Natural killer cell (primary cell): ENCODE measurements around the gene UMPS. TPM values are rescaled to one million over a fixed set of nuclear protein-coding genes. Genes with fewer than 3 reads are reported as not detected.

ENCODE experiments used
- ATAC-seq, 3 donors: fragments of 150-1000 bp in 2 of 3; fragments of 200-7000 bp in 1 of 3; cut with Tn5 transposase; 1 replicate in 1 of 3; 2 replicates in 2 of 3; pipeline ENCODE4 v1.10.0; 2021; ENCODE audit warnings: mild to moderate bottlenecking in 2 of 3, moderate library complexity in 2 of 3
- DNase-seq, 2 donors: peaks; one replicate each; pipeline versions ENCODE4 v3.0.0 to v3.0.0-alpha.2; 2013 to 2021; ENCODE audit warnings: mixed read lengths in 1 of 2
- H3K27ac ChIP-seq: one replicate; pipeline ENCODE4 v1.5.1; 2013; ENCODE audit warnings: mild to moderate bottlenecking, low read length
- H3K27me3 ChIP-seq: one replicate; pipeline ENCODE4 v1.6.1; 2013; ENCODE audit warnings: low read length; ENCODE audit not compliant: control insufficient read depth, insufficient read depth
- H3K36me3 ChIP-seq: one replicate; pipeline ENCODE4 v1.6.1; 2013; ENCODE audit warnings: low read length; ENCODE audit not compliant: control insufficient read depth, insufficient read depth
- H3K4me1 ChIP-seq: one replicate; pipeline ENCODE4 v1.6.1; 2013; ENCODE audit warnings: low read length; ENCODE audit not compliant: control insufficient read depth, insufficient read depth
- H3K4me3 ChIP-seq: one replicate; pipeline ENCODE4 v1.5.1; 2013; ENCODE audit warnings: low read length
- H3K9me3 ChIP-seq: one replicate; pipeline ENCODE4 v1.6.1; 2013; ENCODE audit warnings: low read length; ENCODE audit not compliant: control insufficient read depth, insufficient read depth
- H3K27ac Mint-ChIP-seq, 2 donors: one replicate each; pipeline ENCODE4 v1.8.0; 2022; ENCODE audit warnings: mild to moderate bottlenecking in 2 of 2, mixed read lengths in 2 of 2, moderate library complexity in 1 of 2
- H3K27me3 Mint-ChIP-seq, 2 donors: one replicate each; pipeline ENCODE4 v1.8.0; 2022; ENCODE audit warnings: low read depth in 2 of 2, mixed read lengths in 2 of 2
- H3K36me3 Mint-ChIP-seq: one replicate; pipeline ENCODE4 v1.8.0; 2022; ENCODE audit warnings: mixed read lengths
- H3K4me1 Mint-ChIP-seq, 2 donors: one replicate each; pipeline ENCODE4 v1.8.0; 2022; ENCODE audit warnings: mixed read lengths in 2 of 2
- H3K4me3 Mint-ChIP-seq: one replicate; pipeline ENCODE4 v1.8.0; 2022; ENCODE audit warnings: mild to moderate bottlenecking, moderate library complexity, mixed read lengths
- H3K9me3 Mint-ChIP-seq, 2 donors: one replicate each; pipeline ENCODE4 v1.8.0; 2022; ENCODE audit warnings: mixed read lengths in 2 of 2
- CTCF ChIP-seq: fragments of 200-600 bp; IDR thresholded peaks from one replicate; pipeline ENCODE4 v1.8.0; 2022; ENCODE audit warnings: antibody characterized with exemption
- WGBS: methylation state at CpG from one replicate; pipeline ENCODE4 v1.1.7; 2013; ENCODE audit warnings: missing lambda C conversion rate; ENCODE audit not compliant: insufficient coverage; 5-methylcytosine and 5-hydroxymethylcytosine counted together
- intact Hi-C: fragments of 100-400 bp; cut with micrococcal nuclease; formaldehyde crosslinking; loops from one replicate; pipeline ENCODE4 v1.14.2; 2022
- total RNA-seq, 4 donors: library from RNA; stranded (reverse); fragments of 120-200 nt in 1 of 4; gene quantifications; one replicate each; pipeline versions ENCODE4 v1.2.3 to v1.2.4, GENCODE V29; 2013 to 2022

UMPS gene
- total RNA-seq, 3 donors from 2014 or later (not counting 1 experiment from before 2014, with no cell fraction given), result 9.1 to 21.2 (median 12.2) TPM

GRCh38 chr3:124764746-124765145, 34.5 kb downstream of the UMPS start:
- Histone ChIP-seq H3K4me1 (peaks cover 7% of the 10 kb centered on the region), H3K9me3 (no peaks in the 10 kb centered on the region), H3K36me3 (no peaks in the 10 kb centered on the region), H3K27ac (no peak overlapping the region), H3K4me3 (no peak overlapping the region), H3K27me3 (no peaks in the 10 kb centered on the region)
- no peak for TF ChIP-seq CTCF
- DNase-seq (no peak), ATAC-seq (no peak)
- intact Hi-C loops, result loop anchor here (10.0 kb wide), 1 partner anchor 670 kb away; no protein-coding TSS in a partner anchor
- 68% methylated on average over 5 of the region's 5 CpGs for WGBS
- Mint-ChIP-seq H3K27ac (no peak overlapping the region), H3K27me3 (peaks cover 0 to 6% of the 10 kb centered on the region in 2 donors), H3K4me3 (no peak overlapping the region), H3K9me3 (no peaks in the 10 kb centered on the region), H3K4me1 (peaks cover 0 to 6% of the 10 kb centered on the region in 2 donors), H3K36me3 (no peaks in the 10 kb centered on the region)

- H3K27me3 Mint-ChIP-seq, result peaks cover 0 to 6% of the 10 kb centered on the region in 2 donors
- Histone ChIP-seq H3K4me3 (no peak overlapping the region), H3K4me1 (peaks cover 7% of the 10 kb centered on the region), H3K36me3 (no peaks in the 10 kb centered on the region), H3K27me3 (no peaks in the 10 kb centered on the region), H3K27ac (no peak overlapping the region), H3K9me3 (no peaks in the 10 kb centered on the region)
- no peak overlapping the region for H3K27ac Mint-ChIP-seq
- 76% methylated on average over 5 of the region's 5 CpGs for WGBS
- intact Hi-C loops, result loop anchor here (10.0 kb wide), 1 partner anchor 669 kb away; no protein-coding TSS in a partner anchor
- H3K9me3 Mint-ChIP-seq, result no peaks in the 10 kb centered on the region
- TF ChIP-seq CTCF, result no peak
- no peak for ATAC-seq
- no peak for DNase-seq
- H3K4me3 Mint-ChIP-seq, result no peak overlapping the region
- H3K36me3 Mint-ChIP-seq, result no peaks in the 10 kb centered on the region
- peaks cover 0 to 6% of the 10 kb centered on the region in 2 donors for H3K4me1 Mint-ChIP-seq
Observed at GRCh38 chr3:124765197-124765840, 35.1 kb downstream of the UMPS start.

DNA sequence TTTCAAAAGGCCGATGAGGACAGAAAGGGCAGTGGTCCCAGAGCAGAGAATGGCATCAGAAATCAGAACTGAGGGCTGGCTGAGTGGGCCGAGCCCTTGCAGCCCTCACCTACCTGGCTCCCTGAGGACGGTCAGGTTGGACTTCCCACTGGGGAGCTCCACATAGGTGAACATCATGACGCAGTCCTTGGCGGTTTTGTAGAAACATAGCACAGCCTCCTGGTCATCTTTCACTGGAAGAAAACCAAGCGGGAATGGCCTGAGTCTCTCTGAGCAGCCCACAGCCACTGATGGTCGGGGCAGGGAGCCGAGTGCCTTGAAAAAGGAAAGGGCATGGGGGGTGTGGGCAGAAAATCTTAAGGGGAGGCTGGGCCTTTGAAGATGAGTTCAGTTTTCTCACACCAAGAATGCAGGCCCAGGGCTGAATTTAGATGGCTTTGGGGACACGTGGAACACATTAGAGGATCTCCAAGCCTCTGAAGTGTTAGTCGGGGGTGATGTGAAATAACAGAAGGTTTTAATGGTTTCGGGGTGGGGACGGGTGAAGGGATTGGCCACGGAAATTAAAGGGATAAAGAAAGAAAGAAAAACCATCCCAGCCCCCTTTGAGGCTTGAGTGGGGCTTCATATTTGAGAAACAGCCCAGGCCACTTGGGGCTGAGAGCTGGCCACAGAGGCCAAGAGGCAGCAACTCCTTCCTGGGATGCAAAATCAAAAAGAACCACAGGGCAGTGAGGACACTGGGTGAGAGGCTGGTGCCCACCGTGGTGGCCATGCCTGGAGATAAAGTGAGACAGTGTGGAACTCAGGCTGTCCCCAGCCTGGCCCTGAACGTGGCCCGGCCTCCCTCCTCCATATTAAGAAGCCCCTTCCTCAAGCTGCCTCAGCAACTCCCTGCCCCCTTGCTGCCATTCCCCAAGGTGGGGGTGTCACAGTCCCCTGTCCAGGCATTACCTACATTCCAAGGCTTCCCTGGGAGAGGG, 36.2 kb downstream of the UMPS start:
- WGBS, result 91% methylated on average over 16 of the region's 16 CpGs

More for the DNA sequence above, 36.2 kb downstream of the UMPS start:
- Mint-ChIP-seq H3K4me1 (peaks cover 2 to 5% of the 10 kb centered on the region in 2 donors), H3K4me3 (no peak overlapping the region), H3K9me3 (no peaks in the 10 kb centered on the region), H3K36me3 (no peaks in the 10 kb centered on the region), H3K27me3 (peaks cover 5 to 6% of the 10 kb centered on the region in 2 donors), H3K27ac (no peak overlapping the region)
- no peak for TF ChIP-seq CTCF
- H3K4me1 ChIP-seq, result peaks cover 3% of the 10 kb centered on the region
- H3K27me3 ChIP-seq, result no peaks in the 10 kb centered on the region
- no peak for ATAC-seq
- no peaks in the 10 kb centered on the region for H3K9me3 ChIP-seq
- no peaks in the 10 kb centered on the region for H3K36me3 ChIP-seq
- intact Hi-C loops, result loop anchor here (10.0 kb wide), 1 partner anchor 668 kb away; no protein-coding TSS in a partner anchor
- H3K27ac ChIP-seq, result no peak overlapping the region
- DNase-seq, result no peak
- H3K4me3 ChIP-seq, result no peak overlapping the region
